LNCaP clone FGC (cell line): ENCODE results near the gene LELP1.
A peak's percentile ranks its signal among the peaks of the same experiment; 100 is the strongest.
"Not testable (repeated sequence)": the region's sequence is repeated elsewhere in the genome, so short reads cannot be mapped to it uniquely, and the experiment has no call there.

ENCODE experiments used
- DNase-seq: peaks from one replicate; pipeline ENCODE4 v3.0.0-alpha.2; 2011; ENCODE audit warnings: low read depth
- H3K4me3 ChIP-seq: 2 replicates; pipeline ENCODE4 v1.5.1; 2011; ENCODE audit warnings: mild to moderate bottlenecking, low read depth, low read length, control low read depth
- TF ChIP-seq, protein P1 (sequence below): IDR thresholded peaks from 2 replicates; pipeline ENCODE4 v1.5.1; 2012; ENCODE audit warnings: mild to moderate bottlenecking; ENCODE audit not compliant: control insufficient read depth, insufficient read depth; ENCODE audit errors: extremely low read depth

LELP1 gene

DNA sequence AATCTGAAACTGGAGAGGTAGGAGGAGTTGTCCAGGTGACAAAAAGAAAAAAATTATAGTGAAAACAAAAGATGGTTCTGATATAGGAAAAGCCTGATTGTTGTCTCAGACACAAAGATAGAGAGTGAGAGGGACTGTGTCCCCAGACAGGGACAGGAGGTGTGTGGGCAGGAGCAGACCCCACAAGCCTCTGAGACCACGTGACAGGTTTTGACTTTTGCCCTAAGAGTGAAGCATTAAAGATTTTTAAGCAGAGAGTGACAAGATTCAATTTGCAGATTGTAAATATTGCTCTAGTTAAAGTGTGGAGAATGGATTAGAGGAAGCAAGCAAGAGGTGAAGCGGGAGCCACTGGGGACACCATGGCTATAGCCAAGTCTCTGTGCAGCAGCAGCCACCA lies 24.6 kb downstream of the LELP1 start:
- DNase-seq = no peak
- TF ChIP-seq, protein P1, sequence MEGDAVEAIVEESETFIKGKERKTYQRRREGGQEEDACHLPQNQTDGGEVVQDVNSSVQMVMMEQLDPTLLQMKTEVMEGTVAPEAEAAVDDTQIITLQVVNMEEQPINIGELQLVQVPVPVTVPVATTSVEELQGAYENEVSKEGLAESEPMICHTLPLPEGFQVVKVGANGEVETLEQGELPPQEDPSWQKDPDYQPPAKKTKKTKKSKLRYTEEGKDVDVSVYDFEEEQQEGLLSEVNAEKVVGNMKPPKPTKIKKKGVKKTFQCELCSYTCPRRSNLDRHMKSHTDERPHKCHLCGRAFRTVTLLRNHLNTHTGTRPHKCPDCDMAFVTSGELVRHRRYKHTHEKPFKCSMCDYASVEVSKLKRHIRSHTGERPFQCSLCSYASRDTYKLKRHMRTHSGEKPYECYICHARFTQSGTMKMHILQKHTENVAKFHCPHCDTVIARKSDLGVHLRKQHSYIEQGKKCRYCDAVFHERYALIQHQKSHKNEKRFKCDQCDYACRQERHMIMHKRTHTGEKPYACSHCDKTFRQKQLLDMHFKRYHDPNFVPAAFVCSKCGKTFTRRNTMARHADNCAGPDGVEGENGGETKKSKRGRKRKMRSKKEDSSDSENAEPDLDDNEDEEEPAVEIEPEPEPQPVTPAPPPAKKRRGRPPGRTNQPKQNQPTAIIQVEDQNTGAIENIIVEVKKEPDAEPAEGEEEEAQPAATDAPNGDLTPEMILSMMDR = no peak
- H3K4me3 ChIP-seq = no peak overlapping the region

DNA sequence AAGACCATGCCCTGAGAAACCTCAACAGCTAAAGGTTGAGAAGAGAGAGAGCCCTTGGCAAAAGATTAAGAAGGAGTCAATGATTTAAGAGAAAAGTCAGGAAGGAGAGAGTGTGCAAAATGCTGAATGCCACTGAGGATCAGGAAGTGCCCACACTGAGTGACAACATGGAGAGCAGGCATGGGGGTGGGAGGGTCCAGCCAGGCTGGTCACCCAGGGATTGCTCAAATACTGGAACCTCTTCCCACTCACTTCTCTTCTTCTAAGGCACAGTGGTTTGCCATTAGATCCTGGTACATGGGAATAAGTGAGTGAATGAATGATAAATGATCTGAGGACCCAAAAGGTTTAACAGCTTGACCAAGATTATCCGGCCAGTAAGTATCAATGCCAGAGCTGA lies 25.3 kb downstream of the LELP1 start:
- TF ChIP-seq, protein P1 = no peak
- no peak for DNase-seq
- no peak overlapping the region for H3K4me3 ChIP-seq

DNA sequence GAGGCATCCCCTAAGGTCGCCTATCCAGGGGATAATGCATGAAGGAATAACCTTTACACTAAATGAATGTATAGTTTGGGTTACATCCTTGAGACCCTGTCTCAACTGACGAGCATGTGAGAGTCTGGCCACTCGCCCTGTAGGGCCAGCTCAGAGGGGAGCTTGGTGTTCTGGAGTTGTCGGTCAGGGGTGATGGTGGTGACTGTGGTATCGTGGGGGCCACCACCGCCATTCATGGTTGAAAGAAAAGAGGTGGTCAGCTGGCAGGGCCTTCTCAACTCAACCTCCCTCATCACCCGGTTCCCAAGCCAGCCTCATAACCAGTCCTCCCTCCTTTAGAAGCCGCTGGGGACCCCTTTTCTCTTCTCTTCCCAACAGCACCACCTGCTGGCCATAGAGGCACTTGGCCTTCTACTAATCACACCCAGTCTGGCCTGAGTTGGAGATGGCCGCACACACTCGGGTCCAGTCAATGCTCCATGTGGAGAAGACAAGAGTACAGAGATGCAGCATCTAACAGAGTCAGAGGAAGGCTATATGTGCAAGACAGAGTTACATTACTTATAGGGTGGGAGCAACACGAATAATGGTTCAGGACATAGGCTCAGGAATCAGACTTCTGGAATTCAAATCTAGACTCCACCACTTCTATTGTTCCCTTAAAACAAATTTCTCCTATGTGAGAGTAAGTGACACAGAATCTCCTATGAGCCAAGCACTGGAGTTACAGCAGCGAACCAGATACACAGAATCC lies 26.0 kb downstream of the LELP1 start:
- TF ChIP-seq, protein P1 = peak; percentile 43; the same call in 1 of the 2 replicates
- H3K4me3 ChIP-seq, DNase-seq: not testable (repeated sequence)

DNA sequence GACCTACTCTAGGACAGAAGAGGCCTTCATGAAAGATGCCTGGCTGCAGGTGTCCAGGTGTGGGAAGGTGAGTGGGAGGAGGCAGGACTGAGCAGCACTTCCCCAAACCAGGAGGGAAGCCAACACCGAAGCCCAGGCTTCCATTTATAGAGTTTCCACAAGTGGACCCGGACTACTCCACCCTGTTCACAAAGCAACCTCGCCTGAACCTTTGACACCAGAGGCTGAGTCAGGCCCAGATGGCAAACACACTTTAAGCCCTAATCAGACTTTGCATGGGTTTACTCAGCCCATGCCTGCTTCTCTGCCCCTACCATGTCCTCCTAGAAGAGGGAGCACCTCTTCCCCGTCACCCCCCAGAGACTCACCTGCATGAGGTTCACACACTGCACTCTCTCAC lies 28.1 kb downstream of the LELP1 start:
- no peak for DNase-seq
- TF ChIP-seq, protein P1 = no peak
- H3K4me3 ChIP-seq = no peak overlapping the region

DNA sequence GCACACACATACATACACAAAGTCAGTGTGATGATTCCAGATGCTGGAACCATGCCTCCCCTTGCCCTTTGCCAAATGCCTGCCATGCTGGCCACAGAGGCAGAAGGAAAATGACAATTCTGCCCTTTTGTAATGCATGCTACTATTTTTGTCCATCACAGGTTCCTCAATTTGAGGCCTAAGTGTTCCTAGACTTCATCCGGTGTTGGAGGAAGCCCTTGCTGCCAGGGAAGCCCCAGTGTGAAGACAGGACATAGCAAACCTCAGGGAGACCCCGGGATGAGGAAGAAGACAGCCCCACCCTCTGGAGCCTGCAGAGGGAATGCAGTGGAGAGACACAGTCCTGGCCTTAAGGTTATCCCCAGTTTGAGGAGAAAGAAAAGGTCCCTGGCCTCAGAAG lies 28.6 kb downstream of the LELP1 start:
- TF ChIP-seq, protein P1 = no peak
- DNase-seq = no peak
- no peak overlapping the region for H3K4me3 ChIP-seq

DNA sequence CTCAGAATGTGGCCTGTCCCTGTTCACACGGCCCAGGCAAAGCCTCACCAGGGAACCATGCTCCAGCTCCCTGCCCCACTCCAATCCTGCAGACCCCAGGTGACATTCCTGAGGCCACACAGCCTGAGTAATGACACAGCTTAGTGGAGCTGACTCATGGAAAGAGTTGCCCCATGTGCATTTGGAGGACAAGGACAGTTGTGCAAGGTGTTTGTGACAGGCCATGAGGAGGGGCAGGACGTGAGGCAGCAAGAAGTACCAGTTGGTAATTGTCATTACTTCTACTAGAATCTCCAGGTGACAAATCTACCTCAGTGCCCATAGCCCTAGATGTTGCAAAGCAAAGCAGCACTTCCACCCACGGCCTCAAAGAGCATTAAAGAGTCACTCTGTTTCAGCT lies 29.3 kb downstream of the LELP1 start:
- DNase-seq = no peak
- TF ChIP-seq, protein P1 = no peak
- H3K4me3 ChIP-seq = no peak overlapping the region

DNA sequence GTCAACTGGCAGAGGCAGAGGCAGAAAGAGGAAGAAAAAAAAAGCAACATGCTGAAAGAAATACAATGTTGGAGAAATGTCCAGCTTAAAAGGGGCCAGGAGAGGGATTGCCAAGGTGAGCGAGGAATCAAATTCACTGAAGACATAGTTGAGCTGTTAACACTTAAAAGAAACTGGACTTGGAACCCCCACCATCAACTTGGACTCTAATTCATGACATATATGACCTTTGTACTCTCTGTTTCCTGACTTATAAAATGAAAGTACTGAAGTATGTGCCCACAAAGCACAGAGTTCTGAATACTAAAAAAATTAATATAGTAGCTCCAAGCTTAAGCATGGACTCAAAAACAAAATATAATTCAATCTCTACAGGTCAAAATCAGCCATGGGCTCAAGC lies 30.2 kb downstream of the LELP1 start:
- TF ChIP-seq, protein P1 = no peak
- no peak for DNase-seq
- no peak overlapping the region for H3K4me3 ChIP-seq
